A549 (cell line): ENCODE results near the gene ROBO1. TPM values are rescaled to one million over a fixed set of nuclear protein-coding genes. Genes with fewer than 3 reads are reported as not detected.
"Not testable (repeated sequence)": the region's sequence is repeated elsewhere in the genome, so short reads cannot be mapped to it uniquely, and the experiment has no call there.

Source experiments
- ATAC-seq, 2 experiments: fragments of 200-7000 bp in 1 of 2; fragments of >200 bp in 1 of 2; cut with Nextera tagmentation in 1 of 2; cut with Tn5 transposase in 1 of 2; 3 replicates each; pipeline versions ENCODE4 v1.8.0 to v1.9.1; 2018 to 2020; ENCODE audit warnings: mild to moderate bottlenecking in 1 of 2, moderate library complexity in 1 of 2
- CTCF ChIA-PET: fragments of 300-600 bp; sonication (Branson Sonifier 250); formaldehyde crosslinking; extraction: SDS; loops from one replicate; lab custom pipeline; 2021; ENCODE audit warnings: antibody characterized with exemption, inconsistent platforms; lab: Yijun Ruan, JAX
- POLR2A ChIA-PET: fragments of 350-600 bp; formaldehyde crosslinking; extraction: SDS; loops from one replicate; lab custom pipeline; 2021; ENCODE audit warnings: antibody characterized with exemption, inconsistent platforms; lab: Yijun Ruan, JAX
- DNase-seq, 2 experiments: peaks; one replicate each; pipeline versions ENCODE4 v3.0.0 to v3.0.0-alpha.2; 2011 to 2016; ENCODE audit warnings: low read depth in 1 of 2, low spot score in 1 of 2
- FAIRE-seq: peaks from 2 replicates; lab custom pipeline; 2011; peaks lifted over from hg19 to GRCh38; lab: Jason Lieb, UNC
- H3K27ac ChIP-seq, 2 experiments: fragments of >200 bp; sonication (Bioruptor Twin); formaldehyde crosslinking; 3 replicates each; pipeline ENCODE4 v1.5.1; 2016 to 2017
- H3K4me1 ChIP-seq: fragments of >200 bp; sonication (Bioruptor Twin); formaldehyde crosslinking; 3 replicates; pipeline ENCODE4 v1.6.1; 2016
- H3K4me2 ChIP-seq: fragments of >200 bp; sonication (Bioruptor Twin); formaldehyde crosslinking; 3 replicates; pipeline ENCODE4 v1.6.1; 2016
- H3K4me3 ChIP-seq: fragments of >200 bp; sonication (Bioruptor Twin); formaldehyde crosslinking; 3 replicates; pipeline ENCODE4 v1.5.1; 2016
- H3K9me3 ChIP-seq: fragments of >200 bp; sonication (Bioruptor Twin); formaldehyde crosslinking; 3 replicates; pipeline ENCODE4 v1.6.1; 2016
- CEBPB ChIP-seq, 2 experiments: fragments of >200 bp in 1 of 2; sonication (Bioruptor Twin) in 1 of 2; formaldehyde crosslinking in 1 of 2; IDR thresholded peaks; 2 replicates each; pipeline ENCODE4 v1.6.1; 2012 to 2016
- EP300 ChIP-seq, 2 experiments: fragments of >200 bp; sonication (Bioruptor Twin); formaldehyde crosslinking; IDR thresholded peaks; 2 replicates in 1 of 2; 3 replicates in 1 of 2; pipeline ENCODE4 v1.6.1; 2016 to 2017
- FOSB ChIP-seq: fragments of 250-450 bp; sonication (Bioruptor Pico); IDR thresholded peaks from 2 replicates; pipeline ENCODE4 v1.5.0; 2020; ENCODE audit warnings: mild to moderate bottlenecking, moderate library complexity
- HEYL ChIP-seq: fragments of 250-450 bp; sonication (Bioruptor Pico); IDR thresholded peaks from 2 replicates; pipeline ENCODE4 v1.8.0; 2021; ENCODE audit warnings: mild to moderate bottlenecking, moderate library complexity
- HOXB5 ChIP-seq: fragments of 250-450 bp; sonication (Bioruptor Pico); IDR thresholded peaks from 2 replicates; pipeline ENCODE4 v1.5.0; 2020; ENCODE audit warnings: mild to moderate bottlenecking, moderate library complexity
- KDM5A ChIP-seq: fragments of 200-600 bp; sonication (generic); IDR thresholded peaks from 2 replicates; pipeline ENCODE4 v1.6.1; 2016; ENCODE audit warnings: antibody characterized with exemption, mild to moderate bottlenecking
- MAFK ChIP-seq: fragments of 450-650 bp; IDR thresholded peaks from 2 replicates; pipeline ENCODE4 v1.6.1; 2014; ENCODE audit not compliant: partially characterized antibody
- NPAS2 ChIP-seq: fragments of 250-450 bp; sonication (Bioruptor Pico); IDR thresholded peaks from 2 replicates; pipeline ENCODE4 v1.8.0; 2022; ENCODE audit warnings: mild to moderate bottlenecking, moderate library complexity, borderline replicate concordance
- NR3C1 ChIP-seq: fragments of >200 bp; sonication (Bioruptor Twin); formaldehyde crosslinking; IDR thresholded peaks from 3 replicates; pipeline ENCODE4 v1.6.1; 2017
- POLR2AphosphoS2 ChIP-seq: conservative IDR thresholded peaks from 2 replicates; pipeline ENCODE4 v1.6.1; 2012; ENCODE audit warnings: low read length, improper control_type of control experiment, inconsistent platforms
- RAD21 ChIP-seq, 2 experiments: fragments of >200 bp in 1 of 2; sonication (Bioruptor Twin) in 1 of 2; formaldehyde crosslinking in 1 of 2; IDR thresholded peaks in 1 of 2; conservative IDR thresholded peaks in 1 of 2; 2 replicates in 1 of 2; 3 replicates in 1 of 2; pipeline ENCODE4 v1.6.1; 2012 to 2018; ENCODE audit warnings: inconsistent platforms in 1 of 2
- SREBF2 ChIP-seq: fragments of 450-650 bp; IDR thresholded peaks from 2 replicates; pipeline ENCODE4 v1.6.1; 2014; ENCODE audit warnings: mild to moderate bottlenecking, moderate library complexity
- TFCP2L1 ChIP-seq: fragments of 250-450 bp; sonication (Bioruptor Pico); IDR thresholded peaks from 2 replicates; pipeline ENCODE4 v1.5.0; 2021; ENCODE audit warnings: mild to moderate bottlenecking
- TP53 ChIP-seq: fragments of 250-450 bp; sonication (Bioruptor Pico); IDR thresholded peaks from 2 replicates; pipeline ENCODE4 v1.5.0; 2021; ENCODE audit warnings: mild to moderate bottlenecking, moderate library complexity
- WGBS: methylation state at CpG from one replicate; pipeline ENCODE4 v1.1.6; 2017; ENCODE audit errors: missing lambda C conversion rate; 5-methylcytosine and 5-hydroxymethylcytosine counted together
- polyA plus RNA-seq, 4 experiments: library from polyadenylated mRNA; depleted of rRNA in 3 of 4; stranded (reverse); fragments of >200 nt; fragmentation: RNase III in 1 of 4; extraction: RNeasy Plus Mini Kit Qiagen cat#74134 plus additional on column Dnase treatment in 1 of 4; gene quantifications; 2 replicates in 3 of 4; 3 replicates in 1 of 4; pipeline ENCODE4 v1.2.3, GENCODE V29; 2011 to 2017
- TF ChIP-seq, protein P1 (sequence below): fragments of >200 bp; sonication (Bioruptor Twin); formaldehyde crosslinking; IDR thresholded peaks from 2 replicates; pipeline ENCODE4 v1.6.1; 2016
- TF ChIP-seq, protein P2 (sequence below): IDR thresholded peaks from 2 replicates; pipeline ENCODE4 v1.6.1; 2012; ENCODE audit warnings: low read depth, borderline replicate concordance
- TF ChIP-seq, protein P3 (sequence below): fragments of 250-450 bp; sonication (Bioruptor Pico); IDR thresholded peaks from 2 replicates; pipeline ENCODE4 v1.5.0; 2021; ENCODE audit warnings: mild to moderate bottlenecking, moderate library complexity, borderline replicate concordance

Gene ROBO1
- polyA plus RNA-seq, 2 of the 4 experiments (the other 2 are of a cell fraction): 25.3 to 35.6 TPM

DNA sequence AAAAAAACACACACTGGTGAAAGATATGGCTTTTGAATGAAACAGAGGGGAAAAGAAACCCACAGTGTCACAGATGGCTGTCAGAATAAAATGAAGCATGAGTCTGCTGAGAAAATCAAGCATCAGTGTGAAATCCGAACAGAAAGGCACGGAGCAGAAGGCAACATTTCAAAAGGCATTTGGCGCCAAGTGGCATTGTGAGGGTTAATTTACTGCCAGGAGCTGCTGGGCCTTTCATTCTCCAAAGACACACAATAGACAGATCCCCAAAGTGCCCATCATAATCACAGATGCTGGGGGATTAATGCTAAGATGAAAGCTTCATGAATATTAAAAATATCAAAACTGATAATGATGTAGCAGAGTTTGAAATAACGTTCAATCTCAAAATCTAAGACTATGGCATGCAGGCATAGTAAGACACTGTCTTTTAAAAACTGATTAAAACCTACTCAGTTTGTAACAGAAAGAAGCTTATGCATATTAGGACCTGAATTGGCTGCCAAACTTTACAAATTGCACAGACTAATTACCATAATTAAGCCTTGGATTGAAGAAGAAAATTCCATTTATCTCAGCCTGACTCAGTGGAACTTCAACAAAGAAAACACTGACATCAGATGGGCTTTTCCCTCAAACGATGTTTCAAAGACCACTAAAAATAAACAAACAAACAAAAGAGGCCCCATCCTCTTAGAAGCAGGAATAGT is 589.2 kb downstream of the ROBO1 start:
- ATAC-seq (no peak), DNase-seq (no peak), FAIRE-seq (no peak)
- Histone ChIP-seq H3K4me2 (no peak overlapping the region), H3K27ac (no peak overlapping the region), H3K4me1 (no peaks in the 10 kb centered on the region), H3K9me3 (no peaks in the 10 kb centered on the region), H3K4me3 (no peak overlapping the region)
- POLR2A ChIA-PET: no interaction called here
- CTCF ChIA-PET: no interaction called here
- WGBS: 23% methylated on average over 5 of the region's 5 CpGs
- no peak for TF ChIP-seq NPAS2 (CRISPR knock-in tag)
- TF ChIP-seq RAD21 (conservative IDR thresholded peaks at IDR 0.05 in 1 of 2, IDR thresholded peaks at IDR 0.05 in 1 of 2): no peak
- no peak for TF ChIP-seq FOSB (CRISPR knock-in tag)
- TF ChIP-seq, protein P1, sequence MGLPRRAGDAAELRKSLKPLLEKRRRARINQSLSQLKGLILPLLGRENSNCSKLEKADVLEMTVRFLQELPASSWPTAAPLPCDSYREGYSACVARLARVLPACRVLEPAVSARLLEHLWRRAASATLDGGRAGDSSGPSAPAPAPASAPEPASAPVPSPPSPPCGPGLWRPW: no peak
- no peak for TF ChIP-seq SREBF2

DNA sequence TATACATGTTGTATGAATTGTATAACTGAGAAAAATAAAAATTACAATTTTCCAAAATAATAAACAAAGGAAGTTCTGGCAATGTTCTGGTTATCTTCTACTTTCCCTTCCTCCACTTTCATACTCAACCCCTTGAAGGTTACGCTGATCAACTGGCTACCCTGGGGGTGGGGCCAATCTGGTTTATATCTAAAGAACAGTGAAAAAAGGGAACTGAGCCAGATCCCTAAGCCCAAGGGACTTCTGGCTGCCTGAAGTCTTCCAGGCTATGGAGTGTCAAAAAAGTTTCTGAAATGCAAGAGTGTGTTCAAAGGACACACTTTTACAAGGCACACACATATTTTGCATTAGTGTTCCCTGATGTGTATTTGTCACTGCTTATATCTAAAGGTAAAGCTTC is 591.9 kb downstream of the ROBO1 start:
- CTCF ChIA-PET: interaction anchor here (1.2 kb wide), 1 partner anchor 11 kb away, joined by 3 read pairs; no protein-coding TSS in a partner anchor
- Histone ChIP-seq H3K4me2 (no peak overlapping the region), H3K4me1 (no peaks in the 10 kb centered on the region), H3K4me3 (no peak overlapping the region), H3K27ac (no peak overlapping the region), H3K9me3 (no peaks in the 10 kb centered on the region)
- POLR2A ChIA-PET: no interaction called here
- no peak for TF ChIP-seq KDM5A
- TF ChIP-seq NR3C1: no peak
- TF ChIP-seq EP300 (IDR thresholded peaks at IDR 0.05): no peak
- TF ChIP-seq RAD21 (conservative IDR thresholded peaks at IDR 0.05 in 1 of 2, IDR thresholded peaks at IDR 0.05 in 1 of 2): no peak
- TF ChIP-seq NPAS2 (CRISPR knock-in tag): no peak
- TF ChIP-seq TFCP2L1 (CRISPR knock-in tag): no peak
- TF ChIP-seq, protein P1: no peak
- TF ChIP-seq, protein P2, sequence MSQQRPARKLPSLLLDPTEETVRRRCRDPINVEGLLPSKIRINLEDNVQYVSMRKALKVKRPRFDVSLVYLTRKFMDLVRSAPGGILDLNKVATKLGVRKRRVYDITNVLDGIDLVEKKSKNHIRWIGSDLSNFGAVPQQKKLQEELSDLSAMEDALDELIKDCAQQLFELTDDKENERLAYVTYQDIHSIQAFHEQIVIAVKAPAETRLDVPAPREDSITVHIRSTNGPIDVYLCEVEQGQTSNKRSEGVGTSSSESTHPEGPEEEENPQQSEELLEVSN: no peak
- no peak for TF ChIP-seq CEBPB (IDR thresholded peaks at IDR 0.05)
- no peak for TF ChIP-seq HEYL (CRISPR knock-in tag)
- TF ChIP-seq, protein P3, sequence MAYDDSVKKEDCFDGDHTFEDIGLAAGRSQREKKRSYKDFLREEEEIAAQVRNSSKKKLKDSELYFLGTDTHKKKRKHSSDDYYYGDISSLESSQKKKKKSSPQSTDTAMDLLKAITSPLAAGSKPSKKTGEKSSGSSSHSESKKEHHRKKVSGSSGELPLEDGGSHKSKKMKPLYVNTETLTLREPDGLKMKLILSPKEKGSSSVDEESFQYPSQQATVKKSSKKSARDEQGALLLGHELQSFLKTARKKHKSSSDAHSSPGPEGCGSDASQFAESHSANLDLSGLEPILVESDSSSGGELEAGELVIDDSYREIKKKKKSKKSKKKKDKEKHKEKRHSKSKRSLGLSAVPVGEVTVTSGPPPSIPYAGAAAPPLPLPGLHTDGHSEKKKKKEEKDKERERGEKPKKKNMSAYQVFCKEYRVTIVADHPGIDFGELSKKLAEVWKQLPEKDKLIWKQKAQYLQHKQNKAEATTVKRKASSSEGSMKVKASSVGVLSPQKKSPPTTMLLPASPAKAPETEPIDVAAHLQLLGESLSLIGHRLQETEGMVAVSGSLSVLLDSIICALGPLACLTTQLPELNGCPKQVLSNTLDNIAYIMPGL (CRISPR knock-in tag): no peak
- no peak for TF ChIP-seq POLR2AphosphoS2
- TF ChIP-seq MAFK: no peak
- no peak for TF ChIP-seq HOXB5 (CRISPR knock-in tag)
- TF ChIP-seq TP53 (CRISPR knock-in tag): no peak
- ATAC-seq (no peak), FAIRE-seq (no peak), DNase-seq (no peak)
- WGBS: 31% methylated on average over 1 of the region's 1 CpG

DNA sequence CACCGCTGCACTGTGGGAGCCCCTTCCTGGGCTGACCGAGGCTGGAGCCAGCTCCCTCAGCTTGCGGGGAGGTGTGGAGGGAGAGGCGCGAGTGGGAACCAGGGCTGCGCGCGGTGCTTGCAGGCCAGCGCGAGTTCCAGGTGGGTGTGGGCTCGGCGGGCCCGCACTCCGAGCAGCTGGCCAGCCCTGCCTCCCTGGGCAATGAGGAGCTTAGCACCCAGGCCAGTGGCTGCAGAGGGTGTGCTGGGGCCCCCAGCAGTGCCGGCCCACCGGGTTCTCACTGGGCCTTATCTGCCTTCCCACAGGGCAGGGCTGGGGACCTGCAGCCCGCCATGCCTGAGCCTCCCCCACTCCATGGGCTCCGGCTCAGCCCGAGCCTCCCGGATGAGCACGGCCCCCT is 594.5 kb downstream of the ROBO1 start:
- not testable (repeated sequence) for H3K4me2 ChIP-seq, FAIRE-seq

More for the DNA sequence above, 594.5 kb downstream of the ROBO1 start:
- H3K27ac ChIP-seq, DNase-seq, H3K9me3 ChIP-seq, ATAC-seq, H3K4me1 ChIP-seq, H3K4me3 ChIP-seq, CTCF ChIA-PET, POLR2A ChIA-PET: not testable (repeated sequence)
- WGBS: 65% methylated on average over 14 of the region's 21 CpGs
